ENCODE results near the gene VSTM4. TPM values are rescaled to one million over a fixed set of nuclear protein-coding genes. Genes with fewer than 3 reads are reported as not detected.

The VSTM4 gene
- total RNA-seq, 2 experiments from 2014 or later: not detected

DNA sequence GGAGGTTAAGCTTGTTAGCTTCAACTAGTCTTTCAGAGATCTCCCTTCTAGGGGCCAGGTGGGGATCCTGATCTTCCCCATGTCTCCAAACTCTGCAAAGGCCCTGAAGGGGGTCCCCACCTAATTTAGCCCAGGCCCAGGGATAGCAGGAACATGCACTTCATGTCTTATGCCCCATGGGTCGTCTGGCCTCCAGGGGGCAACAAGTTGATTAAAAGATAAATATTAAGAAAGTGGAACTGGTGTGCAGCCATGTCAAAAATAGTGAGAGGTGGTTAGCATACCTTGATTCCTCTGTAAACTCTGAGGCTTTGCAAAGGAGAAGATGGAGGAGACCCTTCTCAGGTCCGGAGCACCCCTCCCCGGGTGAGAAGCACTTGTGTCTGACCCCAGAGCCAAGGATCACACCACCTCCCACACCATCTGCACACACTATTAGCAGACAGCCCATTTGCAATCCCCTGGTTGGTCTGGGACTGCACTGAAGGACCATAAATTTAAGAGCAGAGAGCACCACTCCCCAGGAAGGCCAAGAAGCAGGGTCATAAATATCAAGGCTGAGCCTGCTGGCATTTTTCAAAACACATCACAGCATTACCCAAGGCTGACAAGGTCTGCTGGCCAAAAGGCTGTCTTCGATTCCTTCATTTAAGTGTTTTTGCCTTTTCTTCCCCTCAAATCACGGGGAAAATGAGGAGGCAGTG lies 131.5 kb downstream of the VSTM4 start:
- peak; percentile 71 for TF ChIP-seq CTCF (conservative IDR thresholded peaks at IDR 0.05; ENCODE audit: low read length)
- no peak for TF ChIP-seq EZH2phosphoT487 (IDR thresholded peaks at IDR 0.05; ENCODE audit: borderline replicate concordance, low read depth, low read length)
- no peaks in the 10 kb centered on the region for H3K79me2 ChIP-seq (ENCODE audit: insufficient read depth, low read depth, low read length)
- H3K4me3 ChIP-seq (ENCODE audit: low read depth, low read length, poor library complexity, severe bottlenecking): no peak overlapping the region
- H3K9me2 ChIP-seq (ENCODE audit: insufficient read depth, low read length): no peaks in the 10 kb centered on the region
- H3K36me3 ChIP-seq (ENCODE audit: insufficient read depth, low read length): peaks cover 34% of the 10 kb centered on the region; the same call in 1 of the 2 replicates
- ChIA-PET POLR2A (no interaction called here), CTCF (ENCODE audit: unreplicated experiment) (no interaction called here)
- H3K4me1 ChIP-seq (ENCODE audit: insufficient read depth, low read length, poor library complexity, severe bottlenecking): peaks cover 14% of the 10 kb centered on the region
- H2AFZ ChIP-seq (ENCODE audit: low read length): no peak overlapping the region
- no peaks in the 10 kb centered on the region for H4K20me1 ChIP-seq (ENCODE audit: insufficient read depth, low read length)
- H3K27ac ChIP-seq (ENCODE audit: low read depth, low read length, poor library complexity, severe bottlenecking): no peak overlapping the region
- BruUV-seq (replicated peaks): no TSS peak
- no peaks in the 10 kb centered on the region for H3K9me3 ChIP-seq (ENCODE audit: low read length)
- no peak overlapping the region for H3K4me2 ChIP-seq (ENCODE audit: low read length)
- DNase-seq (ENCODE audit: low spot score): peak; percentile 60
- intact Hi-C loops (cut with micrococcal nuclease; ENCODE audit: unreplicated experiment): loop anchor here (5.0 kb wide), 2 partner anchors 424 to 529 kb away; no protein-coding TSS in a partner anchor

DNA sequence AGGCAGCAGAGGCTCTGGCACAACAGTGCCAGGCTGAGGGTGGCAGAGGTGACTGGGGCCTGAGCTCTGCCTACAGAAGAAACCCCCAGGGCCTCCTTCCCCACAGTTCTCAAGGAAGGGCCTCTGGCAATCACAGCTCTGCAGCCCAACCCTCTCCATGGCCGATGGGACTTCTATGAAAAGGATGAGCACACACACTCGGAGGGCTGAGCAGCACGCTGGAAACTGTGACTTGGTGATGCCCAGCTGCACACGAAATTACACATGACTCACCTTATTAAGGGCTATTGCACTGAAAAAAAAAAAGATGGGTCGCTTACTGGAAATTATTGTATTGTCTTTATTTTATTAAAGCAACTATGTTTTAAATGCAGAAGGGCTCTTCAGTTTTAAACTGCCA lies 132.7 kb downstream of the VSTM4 start:
- TF ChIP-seq EZH2phosphoT487 (IDR thresholded peaks at IDR 0.05; ENCODE audit: borderline replicate concordance, low read depth, low read length) (no peak), CTCF (conservative IDR thresholded peaks at IDR 0.05; ENCODE audit: low read length) (no peak)
- Histone ChIP-seq H3K9me3 (ENCODE audit: low read length) (no peaks in the 10 kb centered on the region), H3K4me2 (ENCODE audit: low read length) (no peak overlapping the region), H3K27ac (ENCODE audit: low read depth, low read length, poor library complexity, severe bottlenecking) (no peak overlapping the region), H2AFZ (ENCODE audit: low read length) (no peak overlapping the region), H3K4me3 (ENCODE audit: low read depth, low read length, poor library complexity, severe bottlenecking) (no peak overlapping the region), H4K20me1 (ENCODE audit: insufficient read depth, low read length) (no peaks in the 10 kb centered on the region), H3K4me1 (ENCODE audit: insufficient read depth, low read length, poor library complexity, severe bottlenecking) (peaks cover 12% of the 10 kb centered on the region), H3K79me2 (ENCODE audit: insufficient read depth, low read depth, low read length) (no peaks in the 10 kb centered on the region), H3K9me2 (ENCODE audit: insufficient read depth, low read length) (no peaks in the 10 kb centered on the region), H3K36me3 (ENCODE audit: insufficient read depth, low read length) (peaks cover 46% of the 10 kb centered on the region)
- ChIA-PET CTCF (ENCODE audit: unreplicated experiment) (no interaction called here), POLR2A (no interaction called here)
- no peak for DNase-seq (ENCODE audit: low spot score)
- intact Hi-C loops (cut with micrococcal nuclease; ENCODE audit: unreplicated experiment): loop anchor here (5.0 kb wide), 2 partner anchors 425 to 530 kb away; no protein-coding TSS in a partner anchor
- no TSS peak for BruUV-seq (replicated peaks)

GRCh38 chr10:48981310-48981907 lies 133.9 kb downstream of the VSTM4 start:
- no TSS peak for BruUV-seq (replicated peaks)
- intact Hi-C loops (cut with micrococcal nuclease; ENCODE audit: unreplicated experiment): loop anchor here (1.0 to 5.0 kb wide), 5 partner anchors 71 to 531 kb away; no protein-coding TSS in a partner anchor
- H3K4me3 ChIP-seq (ENCODE audit: low read depth, low read length, poor library complexity, severe bottlenecking): no peak overlapping the region
- no peak overlapping the region for H3K4me2 ChIP-seq (ENCODE audit: low read length)
- H3K9me2 ChIP-seq (ENCODE audit: insufficient read depth, low read length): no peaks in the 10 kb centered on the region
- TF ChIP-seq EZH2phosphoT487 (IDR thresholded peaks at IDR 0.05; ENCODE audit: borderline replicate concordance, low read depth, low read length) (no peak), CTCF (conservative IDR thresholded peaks at IDR 0.05; ENCODE audit: low read length) (peak; percentile 96)
- H3K4me1 ChIP-seq (ENCODE audit: insufficient read depth, low read length, poor library complexity, severe bottlenecking): peaks cover 11% of the 10 kb centered on the region
- no peaks in the 10 kb centered on the region for H3K9me3 ChIP-seq (ENCODE audit: low read length)
- POLR2A ChIA-PET: no interaction called here
- H4K20me1 ChIP-seq (ENCODE audit: insufficient read depth, low read length): no peaks in the 10 kb centered on the region
- no peak overlapping the region for H2AFZ ChIP-seq (ENCODE audit: low read length)
- H3K27ac ChIP-seq (ENCODE audit: low read depth, low read length, poor library complexity, severe bottlenecking): no peak overlapping the region
- DNase-seq (ENCODE audit: low spot score): peak; percentile 74
- CTCF ChIA-PET (ENCODE audit: unreplicated experiment): no interaction called here
- peaks cover 56% of the 10 kb centered on the region for H3K36me3 ChIP-seq (ENCODE audit: insufficient read depth, low read length)
- H3K79me2 ChIP-seq (ENCODE audit: insufficient read depth, low read depth, low read length): no peaks in the 10 kb centered on the region
